Measurements from ENCODE around the gene ATP2B1.

ATP2B1 gene

DNA sequence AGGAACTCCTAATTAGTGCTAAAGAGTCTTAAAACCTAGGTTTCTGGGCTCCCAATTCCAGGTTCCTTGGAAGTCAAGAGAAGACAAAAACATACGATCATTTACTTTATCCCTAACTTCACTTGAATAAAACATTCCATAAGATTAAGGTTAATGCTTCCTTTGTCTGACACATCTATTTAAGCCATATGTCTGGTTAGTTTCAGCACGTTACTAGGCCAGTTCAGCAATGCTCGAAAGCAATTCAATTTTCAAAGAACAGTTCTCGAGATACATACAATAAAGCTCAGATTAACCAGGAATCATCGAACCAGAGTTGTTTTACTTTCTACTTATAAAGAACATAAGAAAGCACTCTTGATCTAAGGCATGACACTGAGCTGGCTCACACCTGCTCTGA is 114.8 kb downstream of the ATP2B1 start:
- Histone ChIP-seq H3K9ac (ENCODE audit: insufficient read length, low read depth) (no peak overlapping the region), H3K9me3 (ENCODE audit: insufficient read depth, low read length) (no peaks in the 10 kb centered on the region), H3K36me3 (ENCODE audit: insufficient read depth, insufficient read length, low read length) (peaks cover 11% of the 10 kb centered on the region), H3K27me3 (ENCODE audit: insufficient read depth, insufficient read length) (no peaks in the 10 kb centered on the region), H3K4me3 (ENCODE audit: insufficient read length, low read depth) (no peak overlapping the region), H3K4me1 (ENCODE audit: insufficient read depth, insufficient read length) (no peaks in the 10 kb centered on the region)
- TF ChIP-seq YY1 (IDR thresholded peaks at IDR 0.05; ENCODE audit: insufficient read depth, insufficient read length) (no peak), ZNF274 (IDR thresholded peaks at IDR 0.05; ENCODE audit: low read depth, low read length) (no peak), SUZ12 (IDR thresholded peaks at IDR 0.05; ENCODE audit: extremely low read depth, insufficient read depth, insufficient read length) (no peak)
- no peak for DNase-seq (ENCODE audit: low read depth, low spot score)

DNA sequence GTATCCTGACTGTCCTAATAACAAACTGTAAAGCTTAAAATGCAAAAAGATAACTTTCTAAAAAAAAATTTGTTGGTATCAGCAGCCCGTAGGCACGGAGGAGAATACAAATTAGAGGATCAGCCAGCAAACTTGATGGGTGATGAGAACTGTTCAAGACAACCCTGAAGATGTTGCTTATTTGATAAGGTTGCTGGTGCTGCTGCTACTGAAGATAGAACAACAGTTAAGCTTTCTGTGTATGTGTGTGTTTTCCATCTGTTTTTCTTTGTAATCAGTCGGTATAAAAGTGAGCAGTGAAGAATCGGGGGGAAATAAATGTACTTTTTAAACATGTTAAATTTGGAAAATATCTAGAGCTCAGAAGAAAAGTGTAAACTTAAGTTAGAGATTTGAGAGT is 115.4 kb downstream of the ATP2B1 start:
- Histone ChIP-seq H3K4me3 (ENCODE audit: insufficient read length, low read depth) (no peak overlapping the region), H3K9me3 (ENCODE audit: insufficient read depth, low read length) (no peaks in the 10 kb centered on the region), H3K9ac (ENCODE audit: insufficient read length, low read depth) (no peak overlapping the region), H3K4me1 (ENCODE audit: insufficient read depth, insufficient read length) (no peaks in the 10 kb centered on the region), H3K27me3 (ENCODE audit: insufficient read depth, insufficient read length) (no peaks in the 10 kb centered on the region), H3K36me3 (ENCODE audit: insufficient read depth, insufficient read length, low read length) (peaks cover 9% of the 10 kb centered on the region)
- TF ChIP-seq SUZ12 (IDR thresholded peaks at IDR 0.05; ENCODE audit: extremely low read depth, insufficient read depth, insufficient read length) (no peak), YY1 (IDR thresholded peaks at IDR 0.05; ENCODE audit: insufficient read depth, insufficient read length) (no peak), ZNF274 (IDR thresholded peaks at IDR 0.05; ENCODE audit: low read depth, low read length) (no peak)
- DNase-seq (ENCODE audit: low read depth, low spot score): no peak

DNA sequence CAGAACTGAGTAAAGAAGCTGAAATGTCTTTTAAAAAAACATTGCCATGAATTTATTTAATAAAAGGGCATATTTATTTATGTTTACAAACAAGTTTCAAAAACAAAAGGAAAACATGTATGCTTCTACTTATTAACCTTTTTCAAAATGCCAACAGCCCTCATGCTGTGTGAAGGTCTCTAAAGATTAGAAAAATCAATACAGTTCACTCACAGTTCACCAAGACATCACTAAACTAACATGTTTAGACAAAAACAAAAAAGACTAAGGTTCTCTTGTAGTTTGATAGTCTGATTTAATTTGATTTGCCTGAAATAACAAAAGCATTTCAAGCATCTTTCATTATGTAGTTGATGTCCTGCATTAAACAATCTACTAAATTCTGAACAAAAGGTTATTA is 118.9 kb downstream of the ATP2B1 start:
- DNase-seq (ENCODE audit: low read depth, low spot score): no peak
- Histone ChIP-seq H3K9me3 (ENCODE audit: insufficient read depth, low read length) (no peaks in the 10 kb centered on the region), H3K27me3 (ENCODE audit: insufficient read depth, insufficient read length) (no peaks in the 10 kb centered on the region), H3K9ac (ENCODE audit: insufficient read length, low read depth) (no peak overlapping the region), H3K4me3 (ENCODE audit: insufficient read length, low read depth) (no peak overlapping the region), H3K36me3 (ENCODE audit: insufficient read depth, insufficient read length, low read length) (peaks cover 9% of the 10 kb centered on the region), H3K4me1 (ENCODE audit: insufficient read depth, insufficient read length) (no peaks in the 10 kb centered on the region)
- TF ChIP-seq SUZ12 (IDR thresholded peaks at IDR 0.05; ENCODE audit: extremely low read depth, insufficient read depth, insufficient read length): no peak
- TF ChIP-seq YY1 (IDR thresholded peaks at IDR 0.05; ENCODE audit: insufficient read depth, insufficient read length): no peak
- no peak for TF ChIP-seq ZNF274 (IDR thresholded peaks at IDR 0.05; ENCODE audit: low read depth, low read length)

DNA sequence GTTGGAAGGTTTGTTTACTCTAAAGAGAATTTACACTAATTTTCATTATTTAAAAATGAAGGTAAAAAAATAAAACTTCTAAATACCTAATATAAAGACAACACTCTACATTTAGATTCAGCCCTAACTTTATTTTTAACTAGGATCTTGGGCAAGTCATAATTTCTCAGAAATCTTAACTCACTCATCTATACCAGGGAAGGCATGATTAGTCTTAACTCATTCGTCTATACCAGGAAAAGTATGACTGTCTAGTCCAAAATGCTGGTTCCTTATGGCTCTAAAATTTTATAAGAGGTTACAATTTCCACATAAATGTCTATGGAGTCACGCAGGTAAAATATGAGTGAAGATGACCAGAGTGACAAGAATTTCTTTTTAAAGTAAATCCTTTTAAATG is 130.1 kb downstream of the ATP2B1 start:
- Histone ChIP-seq H3K4me1 (ENCODE audit: insufficient read depth, insufficient read length) (no peaks in the 10 kb centered on the region), H3K4me3 (ENCODE audit: insufficient read length, low read depth) (no peak overlapping the region), H3K27me3 (ENCODE audit: insufficient read depth, insufficient read length) (no peaks in the 10 kb centered on the region), H3K9me3 (ENCODE audit: insufficient read depth, low read length) (no peaks in the 10 kb centered on the region), H3K9ac (ENCODE audit: insufficient read length, low read depth) (no peak overlapping the region), H3K36me3 (ENCODE audit: insufficient read depth, insufficient read length, low read length) (no peaks in the 10 kb centered on the region)
- TF ChIP-seq SUZ12 (IDR thresholded peaks at IDR 0.05; ENCODE audit: extremely low read depth, insufficient read depth, insufficient read length) (no peak), ZNF274 (IDR thresholded peaks at IDR 0.05; ENCODE audit: low read depth, low read length) (no peak), YY1 (IDR thresholded peaks at IDR 0.05; ENCODE audit: insufficient read depth, insufficient read length) (no peak)
- DNase-seq (ENCODE audit: low read depth, low spot score): no peak

DNA sequence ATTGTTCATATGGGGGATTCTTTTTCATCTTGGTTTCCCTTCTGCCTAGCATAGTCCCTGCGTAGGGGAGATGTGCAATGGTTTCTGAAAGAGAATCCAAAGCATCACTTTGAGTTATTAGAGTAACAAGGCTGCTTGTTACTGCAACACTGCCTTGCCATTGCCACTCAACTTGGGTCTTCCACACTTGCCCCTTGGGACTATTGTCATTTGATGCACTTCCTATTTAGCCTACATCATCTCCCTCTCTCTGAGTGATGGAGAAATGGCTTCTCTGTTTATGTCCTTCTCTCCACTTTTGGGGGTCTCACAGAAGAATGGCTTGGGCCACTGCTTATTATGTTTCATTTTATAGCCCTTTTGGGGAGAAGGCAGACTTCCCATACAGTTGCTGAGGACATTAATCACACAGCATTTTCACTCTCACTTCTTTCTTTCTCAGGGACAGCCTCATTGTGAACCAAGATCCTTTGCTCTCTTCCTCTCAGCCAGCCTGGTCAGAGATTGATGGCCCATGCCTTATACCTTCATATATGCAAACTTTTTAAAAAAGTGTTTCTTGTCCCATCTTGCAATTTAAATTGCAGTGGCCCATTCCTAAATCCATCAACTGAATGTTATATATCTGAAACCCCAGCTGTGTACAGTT is 131.9 kb downstream of the ATP2B1 start:
- Histone ChIP-seq H3K4me3 (ENCODE audit: insufficient read length, low read depth) (no peak overlapping the region), H3K9ac (ENCODE audit: insufficient read length, low read depth) (no peak overlapping the region)

DNA sequence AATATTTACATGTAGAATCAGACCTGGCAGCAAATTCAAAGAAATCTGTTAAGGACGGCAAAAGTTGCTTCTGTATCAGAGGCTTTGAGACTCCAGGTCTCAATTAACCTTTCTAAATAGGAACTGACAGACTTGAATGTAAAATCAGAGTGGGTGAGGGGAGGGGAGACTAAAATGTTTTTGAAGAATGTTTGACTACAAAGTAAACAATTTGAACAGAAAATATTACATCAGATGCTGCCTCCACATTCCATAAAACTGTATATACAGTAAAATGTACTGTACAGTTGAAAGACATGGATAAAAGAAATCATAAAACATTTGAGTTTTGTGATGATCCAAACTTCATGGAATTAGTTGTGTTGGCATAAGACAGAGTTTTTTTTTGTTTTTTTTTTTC is 133.3 kb downstream of the ATP2B1 start:
- TF ChIP-seq ZNF274 (IDR thresholded peaks at IDR 0.05; ENCODE audit: low read depth, low read length): no peak
- no peak for TF ChIP-seq YY1 (IDR thresholded peaks at IDR 0.05; ENCODE audit: insufficient read depth, insufficient read length)
- no peak for TF ChIP-seq SUZ12 (IDR thresholded peaks at IDR 0.05; ENCODE audit: extremely low read depth, insufficient read depth, insufficient read length)
- H3K27me3 ChIP-seq (ENCODE audit: insufficient read depth, insufficient read length): no peaks in the 10 kb centered on the region
- H3K9ac ChIP-seq (ENCODE audit: insufficient read length, low read depth): no peak overlapping the region
- no peak overlapping the region for H3K4me3 ChIP-seq (ENCODE audit: insufficient read length, low read depth)
- H3K36me3 ChIP-seq (ENCODE audit: insufficient read depth, insufficient read length, low read length): no peaks in the 10 kb centered on the region
- no peaks in the 10 kb centered on the region for H3K4me1 ChIP-seq (ENCODE audit: insufficient read depth, insufficient read length)
- no peak for DNase-seq (ENCODE audit: low read depth, low spot score)
- no peaks in the 10 kb centered on the region for H3K9me3 ChIP-seq (ENCODE audit: insufficient read depth, low read length)

More for the DNA sequence above, 131.9 kb downstream of the ATP2B1 start:
- H3K27me3 ChIP-seq (ENCODE audit: insufficient read depth, insufficient read length): no peaks in the 10 kb centered on the region
- H3K36me3 ChIP-seq (ENCODE audit: insufficient read depth, insufficient read length, low read length): no peaks in the 10 kb centered on the region
- TF ChIP-seq YY1 (IDR thresholded peaks at IDR 0.05; ENCODE audit: insufficient read depth, insufficient read length): no peak
- TF ChIP-seq ZNF274 (IDR thresholded peaks at IDR 0.05; ENCODE audit: low read depth, low read length): no peak
- TF ChIP-seq SUZ12 (IDR thresholded peaks at IDR 0.05; ENCODE audit: extremely low read depth, insufficient read depth, insufficient read length): no peak
- DNase-seq (ENCODE audit: low read depth, low spot score): no peak
- no peaks in the 10 kb centered on the region for H3K4me1 ChIP-seq (ENCODE audit: insufficient read depth, insufficient read length)
- no peaks in the 10 kb centered on the region for H3K9me3 ChIP-seq (ENCODE audit: insufficient read depth, low read length)

DNA sequence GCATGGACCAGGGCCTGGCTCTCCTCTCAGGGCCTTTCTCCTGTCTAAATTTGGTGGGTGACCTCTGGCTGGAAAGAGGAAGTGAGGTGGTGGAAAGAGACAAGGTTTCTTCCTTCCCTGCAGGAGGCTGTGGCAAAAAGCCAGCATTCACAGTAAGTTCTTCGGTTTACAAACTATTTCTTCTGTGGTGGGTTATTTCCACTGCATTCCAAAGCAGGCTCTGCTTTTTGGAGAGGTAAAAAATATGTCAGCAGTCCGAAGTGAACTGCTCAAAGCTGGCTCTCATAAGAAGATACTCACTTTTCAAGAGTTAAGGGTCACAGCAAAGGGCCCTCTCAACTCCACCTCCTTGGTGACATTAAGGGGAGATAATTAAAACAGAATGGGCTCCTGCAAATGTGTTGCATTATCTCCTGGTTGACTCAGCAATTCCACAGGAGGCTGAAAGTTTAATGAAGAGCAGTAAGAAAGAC is 133.9 kb downstream of the ATP2B1 start:
- Histone ChIP-seq H3K27me3 (ENCODE audit: insufficient read depth, insufficient read length) (no peaks in the 10 kb centered on the region), H3K9me3 (ENCODE audit: insufficient read depth, low read length) (no peaks in the 10 kb centered on the region), H3K4me1 (ENCODE audit: insufficient read depth, insufficient read length) (no peaks in the 10 kb centered on the region), H3K36me3 (ENCODE audit: insufficient read depth, insufficient read length, low read length) (no peaks in the 10 kb centered on the region), H3K4me3 (ENCODE audit: insufficient read length, low read depth) (no peak overlapping the region), H3K9ac (ENCODE audit: insufficient read length, low read depth) (no peak overlapping the region)
- no peak for DNase-seq (ENCODE audit: low read depth, low spot score)
- TF ChIP-seq YY1 (IDR thresholded peaks at IDR 0.05; ENCODE audit: insufficient read depth, insufficient read length) (no peak), SUZ12 (IDR thresholded peaks at IDR 0.05; ENCODE audit: extremely low read depth, insufficient read depth, insufficient read length) (no peak), ZNF274 (IDR thresholded peaks at IDR 0.05; ENCODE audit: low read depth, low read length) (no peak)
